ENCODE results near the gene HTR1A.

Gene HTR1A

DNA sequence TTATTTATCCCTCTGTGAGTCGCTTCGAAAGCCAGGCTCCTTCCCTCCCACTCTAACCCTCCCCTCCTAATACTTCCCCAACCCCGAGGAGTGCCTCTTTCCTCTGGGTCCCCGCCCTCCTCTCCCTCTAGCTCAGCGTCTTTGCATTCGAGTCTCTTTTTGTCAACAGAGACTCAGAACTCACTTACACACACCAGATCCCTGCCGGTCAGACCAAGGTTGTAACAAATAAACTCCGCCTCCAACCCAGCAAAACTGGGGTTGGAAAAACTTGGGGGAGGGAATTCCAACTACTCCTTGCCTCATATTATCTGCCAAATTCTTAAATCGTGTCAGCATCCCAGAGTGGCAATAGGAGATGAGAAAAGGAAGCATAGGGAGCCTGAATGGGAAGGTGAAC, at the start of gene HTR1A:
Gene HTR1A, minus strand, starts transcription at position 167 of the 400 bp plus-strand sequence. CDS start 726 bp downstream, outside the sequence.
- TF ChIP-seq, protein P1, sequence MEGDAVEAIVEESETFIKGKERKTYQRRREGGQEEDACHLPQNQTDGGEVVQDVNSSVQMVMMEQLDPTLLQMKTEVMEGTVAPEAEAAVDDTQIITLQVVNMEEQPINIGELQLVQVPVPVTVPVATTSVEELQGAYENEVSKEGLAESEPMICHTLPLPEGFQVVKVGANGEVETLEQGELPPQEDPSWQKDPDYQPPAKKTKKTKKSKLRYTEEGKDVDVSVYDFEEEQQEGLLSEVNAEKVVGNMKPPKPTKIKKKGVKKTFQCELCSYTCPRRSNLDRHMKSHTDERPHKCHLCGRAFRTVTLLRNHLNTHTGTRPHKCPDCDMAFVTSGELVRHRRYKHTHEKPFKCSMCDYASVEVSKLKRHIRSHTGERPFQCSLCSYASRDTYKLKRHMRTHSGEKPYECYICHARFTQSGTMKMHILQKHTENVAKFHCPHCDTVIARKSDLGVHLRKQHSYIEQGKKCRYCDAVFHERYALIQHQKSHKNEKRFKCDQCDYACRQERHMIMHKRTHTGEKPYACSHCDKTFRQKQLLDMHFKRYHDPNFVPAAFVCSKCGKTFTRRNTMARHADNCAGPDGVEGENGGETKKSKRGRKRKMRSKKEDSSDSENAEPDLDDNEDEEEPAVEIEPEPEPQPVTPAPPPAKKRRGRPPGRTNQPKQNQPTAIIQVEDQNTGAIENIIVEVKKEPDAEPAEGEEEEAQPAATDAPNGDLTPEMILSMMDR (IDR thresholded peaks at IDR 0.05; ENCODE audit: insufficient read depth, low read length, missing control alignments), result no peak
- no peak for DNase-seq (ENCODE audit: low read depth, low spot score)
- CTCF ChIA-PET, result interaction anchor here (1.5 kb wide), 1 partner anchor 33 kb away, joined by 3 read pairs; no protein-coding TSS in a partner anchor
- POLR2A ChIA-PET, result no interaction called here
- H3K4me3 ChIP-seq (ENCODE audit: low read depth, low read length), result no peak within 1 kb of the TSS

DNA sequence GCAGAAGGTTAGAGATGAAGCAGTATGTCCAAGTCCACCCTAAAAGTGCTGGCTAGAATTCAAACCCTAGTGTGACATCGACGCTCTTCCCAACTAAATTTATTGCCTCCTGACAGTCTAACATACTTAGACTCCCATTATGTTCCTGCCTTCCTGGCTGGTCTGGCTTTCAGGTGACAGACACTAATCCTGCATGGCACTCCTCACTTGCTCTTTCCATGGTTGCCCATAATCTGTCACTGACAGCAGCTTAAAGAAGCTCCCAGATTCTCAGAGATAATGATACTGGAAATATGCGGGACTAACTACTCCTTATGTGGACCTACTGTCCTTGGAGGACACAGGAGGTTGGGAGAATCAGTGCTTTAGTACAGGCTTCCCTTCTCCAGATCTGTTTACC, 41.7 kb upstream of the HTR1A start:
- no peak for DNase-seq (ENCODE audit: low read depth, low spot score)
- TF ChIP-seq, protein P1 (IDR thresholded peaks at IDR 0.05; ENCODE audit: insufficient read depth, low read length, missing control alignments), result no peak
- CTCF ChIA-PET, result no interaction called here
- no peak overlapping the region for H3K4me3 ChIP-seq (ENCODE audit: low read depth, low read length)
- POLR2A ChIA-PET, result no interaction called here

DNA sequence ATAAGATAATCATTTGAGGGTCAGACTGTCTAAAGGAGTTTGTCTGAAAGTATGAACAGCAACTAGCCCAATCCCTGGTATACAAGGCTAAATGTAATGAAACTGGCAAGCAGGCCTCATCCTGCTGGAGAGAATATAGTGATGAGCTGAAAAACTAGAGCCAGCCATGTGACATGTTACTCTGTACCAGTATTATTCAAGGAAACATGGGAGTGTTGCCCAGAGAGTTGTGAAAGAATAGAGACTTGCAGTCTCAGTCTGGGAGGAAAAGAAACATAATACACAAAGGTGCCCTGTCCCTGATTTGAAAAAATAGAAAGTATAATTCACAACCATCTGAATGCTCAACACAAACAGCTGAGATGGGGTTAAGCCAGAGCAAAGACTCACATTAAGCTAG, 37.9 kb upstream of the HTR1A start:
- TF ChIP-seq, protein P1 (IDR thresholded peaks at IDR 0.05; ENCODE audit: insufficient read depth, low read length, missing control alignments), result no peak
- POLR2A ChIA-PET, result no interaction called here
- CTCF ChIA-PET, result no interaction called here
- DNase-seq (ENCODE audit: low read depth, low spot score), result no peak
- no peak overlapping the region for H3K4me3 ChIP-seq (ENCODE audit: low read depth, low read length)

DNA sequence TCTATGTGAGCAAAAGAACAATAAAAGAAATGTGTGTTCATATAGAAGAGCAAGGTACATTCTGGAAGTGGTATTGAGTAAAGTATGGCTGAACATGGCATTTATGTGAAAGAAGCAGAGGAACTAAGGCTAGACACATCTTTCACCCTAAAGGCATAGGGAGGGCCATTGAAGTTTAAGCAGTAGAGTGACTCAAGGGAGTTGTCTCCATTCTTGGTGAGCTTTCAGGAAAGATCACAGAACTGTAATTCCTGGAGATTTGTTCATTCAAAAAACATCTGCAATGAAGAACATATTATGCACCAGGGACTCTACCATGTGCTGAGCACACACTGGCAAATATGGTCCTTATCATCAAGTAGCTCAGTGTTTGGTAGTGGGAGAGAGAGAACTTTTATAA, 24.8 kb upstream of the HTR1A start:
- TF ChIP-seq, protein P1 (IDR thresholded peaks at IDR 0.05; ENCODE audit: insufficient read depth, low read length, missing control alignments), result no peak
- ChIA-PET CTCF (no interaction called here), POLR2A (no interaction called here)
- no peak for DNase-seq (ENCODE audit: low read depth, low spot score)
- no peak overlapping the region for H3K4me3 ChIP-seq (ENCODE audit: low read depth, low read length)

DNA sequence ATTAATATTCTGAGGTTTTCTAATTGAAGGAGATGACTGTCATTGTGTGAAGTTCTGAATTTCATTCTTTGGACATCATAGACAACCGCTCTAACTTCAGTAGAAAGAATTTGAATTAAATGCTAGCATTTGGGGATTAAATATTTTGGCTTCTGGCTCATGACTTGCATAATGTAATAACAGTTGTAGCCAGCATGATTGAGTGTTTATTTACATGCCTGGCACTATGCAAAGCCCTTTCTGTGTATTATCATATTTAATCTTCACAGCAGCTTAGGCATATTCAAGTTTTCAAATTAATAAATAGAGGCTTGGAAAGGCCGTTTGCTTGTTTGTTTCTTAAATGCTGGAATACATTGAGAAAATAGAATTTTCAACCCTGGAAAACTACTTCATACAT, 19.6 kb upstream of the HTR1A start:
- no peak overlapping the region for H3K4me3 ChIP-seq (ENCODE audit: low read depth, low read length)
- TF ChIP-seq, protein P1 (IDR thresholded peaks at IDR 0.05; ENCODE audit: insufficient read depth, low read length, missing control alignments), result no peak
- CTCF ChIA-PET, result no interaction called here
- no peak for DNase-seq (ENCODE audit: low read depth, low spot score)
- POLR2A ChIA-PET, result no interaction called here

DNA sequence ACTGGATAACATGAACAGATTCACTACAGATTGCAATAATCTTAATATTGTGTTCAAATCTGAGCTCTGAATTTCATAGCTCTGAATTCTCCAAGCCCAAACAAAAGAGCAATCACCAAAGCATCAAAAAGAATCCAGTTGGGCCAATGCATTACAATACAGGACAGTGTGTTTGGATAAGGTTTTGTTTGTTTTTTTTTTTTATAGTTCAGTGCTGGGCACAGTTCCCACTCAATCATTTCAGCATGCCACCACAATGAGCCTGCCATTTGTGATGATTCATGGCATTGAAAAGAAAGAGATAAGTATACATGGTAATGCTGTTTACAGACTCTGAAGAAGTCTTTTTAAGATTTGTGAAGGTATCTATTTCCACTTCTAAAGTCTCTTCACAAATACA, 1.7 kb upstream of the HTR1A start:
- CTCF ChIA-PET, result interaction anchor here (1.5 to 2.1 kb wide), 2 partner anchors 31 to 1520 kb away, joined by 3 to 6 read pairs; no protein-coding TSS in a partner anchor
- TF ChIP-seq, protein P1 (IDR thresholded peaks at IDR 0.05; ENCODE audit: insufficient read depth, low read length, missing control alignments), result no peak
- H3K4me3 ChIP-seq (ENCODE audit: low read depth, low read length), result no peak overlapping the region
- POLR2A ChIA-PET, result no interaction called here
- no peak for DNase-seq (ENCODE audit: low read depth, low spot score)
